Suprapubic skin (tissue), 4 donors: ENCODE measurements around the gene GOLGA2.

Source experiments
- POLR2A ChIP-seq, 2 donors: fragments of 450-650 bp; IDR thresholded peaks; one replicate each; pipeline ENCODE4 v1.6.1; 2017; ENCODE audit warnings: antibody characterized with exemption in 2 of 2, mild to moderate bottlenecking in 2 of 2, moderate library complexity in 2 of 2
- POLR2AphosphoS5 ChIP-seq, 3 donors: sonication (generic); formaldehyde crosslinking; IDR thresholded peaks; one replicate each; pipeline ENCODE4 v1.6.1; 2017; ENCODE audit warnings: antibody characterized with exemption in 3 of 3
- TF ChIP-seq, protein P1 (sequence below), 2 donors: fragments of 200-600 bp in 1 of 2; fragments of 450-650 bp in 1 of 2; sonication (generic) in 1 of 2; IDR thresholded peaks; one replicate each; pipeline ENCODE4 v1.5.1; 2016 to 2019; ENCODE audit warnings: antibody characterized with exemption in 2 of 2, mild to moderate bottlenecking in 1 of 2, moderate library complexity in 1 of 2

DNA sequence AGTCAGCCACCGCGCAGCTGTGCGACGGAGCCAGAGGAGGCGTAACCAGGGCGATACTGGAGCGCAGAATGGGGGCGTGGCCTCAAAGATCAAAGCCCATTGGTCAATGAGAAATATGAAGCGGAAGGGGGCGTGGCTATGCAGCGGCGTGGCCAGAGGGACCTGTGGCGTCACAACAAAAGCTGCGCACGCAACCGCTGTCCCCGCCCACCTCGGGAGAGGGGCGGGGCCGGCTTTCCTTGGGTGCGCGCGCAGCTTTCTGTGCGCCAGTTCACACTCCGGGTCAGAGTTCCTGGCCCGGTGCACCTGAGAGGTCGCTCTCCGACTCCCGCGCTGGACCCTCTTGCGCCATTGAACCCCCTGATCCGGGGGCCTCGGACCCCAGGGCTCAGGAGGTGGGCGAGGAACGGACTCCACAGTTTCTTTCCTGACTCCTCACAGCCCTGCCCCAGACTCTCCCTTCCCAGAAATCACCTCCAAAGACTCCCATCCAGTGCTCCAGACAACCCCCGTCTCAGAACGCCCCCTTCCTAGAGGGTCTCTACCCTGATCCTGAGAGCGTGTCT is 284 bp upstream of the GOLGA2 start, which contains the start of gene SWI5:
- TF ChIP-seq POLR2AphosphoS5 (IDR thresholded peaks at IDR 0.05) (peak; percentile 11 to 85 (median 14)), POLR2A (IDR thresholded peaks at IDR 0.05) (peak; percentile 58 to 87)
- TF ChIP-seq, protein P1, sequence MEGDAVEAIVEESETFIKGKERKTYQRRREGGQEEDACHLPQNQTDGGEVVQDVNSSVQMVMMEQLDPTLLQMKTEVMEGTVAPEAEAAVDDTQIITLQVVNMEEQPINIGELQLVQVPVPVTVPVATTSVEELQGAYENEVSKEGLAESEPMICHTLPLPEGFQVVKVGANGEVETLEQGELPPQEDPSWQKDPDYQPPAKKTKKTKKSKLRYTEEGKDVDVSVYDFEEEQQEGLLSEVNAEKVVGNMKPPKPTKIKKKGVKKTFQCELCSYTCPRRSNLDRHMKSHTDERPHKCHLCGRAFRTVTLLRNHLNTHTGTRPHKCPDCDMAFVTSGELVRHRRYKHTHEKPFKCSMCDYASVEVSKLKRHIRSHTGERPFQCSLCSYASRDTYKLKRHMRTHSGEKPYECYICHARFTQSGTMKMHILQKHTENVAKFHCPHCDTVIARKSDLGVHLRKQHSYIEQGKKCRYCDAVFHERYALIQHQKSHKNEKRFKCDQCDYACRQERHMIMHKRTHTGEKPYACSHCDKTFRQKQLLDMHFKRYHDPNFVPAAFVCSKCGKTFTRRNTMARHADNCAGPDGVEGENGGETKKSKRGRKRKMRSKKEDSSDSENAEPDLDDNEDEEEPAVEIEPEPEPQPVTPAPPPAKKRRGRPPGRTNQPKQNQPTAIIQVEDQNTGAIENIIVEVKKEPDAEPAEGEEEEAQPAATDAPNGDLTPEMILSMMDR (IDR thresholded peaks at IDR 0.05): no peak
